ENCODE measurements around the gene FZD7.

Gene FZD7

DNA sequence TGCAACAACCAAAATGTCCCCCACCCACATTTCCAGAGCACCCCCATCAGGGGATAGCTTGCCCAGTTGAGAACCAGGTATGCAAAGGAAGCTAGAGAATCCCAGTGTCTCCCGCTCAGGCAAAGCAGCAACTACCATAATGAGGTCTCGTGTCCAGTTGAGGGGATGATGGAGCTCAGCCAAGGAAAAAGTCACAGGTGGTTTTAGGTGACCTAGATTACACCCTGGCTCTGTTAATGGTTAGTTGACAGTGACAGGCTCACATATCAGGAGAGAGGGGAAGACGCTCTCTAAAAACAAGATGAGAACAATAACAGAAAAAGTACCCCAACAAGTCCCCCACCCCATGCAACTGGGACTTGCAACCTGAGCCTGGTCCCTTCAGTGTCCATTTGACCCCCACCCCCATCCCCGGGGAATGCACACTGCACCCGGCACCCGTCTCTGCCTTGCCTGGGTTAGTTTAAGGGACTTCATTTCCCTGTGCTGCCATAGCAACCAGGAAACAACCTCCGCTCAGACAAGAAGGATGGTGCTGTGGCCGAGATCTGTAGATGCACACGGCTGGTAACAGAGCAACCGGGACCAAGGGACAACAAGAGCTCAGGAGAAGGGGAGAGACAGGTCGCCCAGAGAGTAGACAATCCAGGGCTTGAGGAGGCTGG, 39.2 kb downstream of the FZD7 start, which contains the start of gene KIAA2012:
Gene KIAA2012 (plus strand): TSS at position 519 of the 665 bp plus-strand sequence. CDS start 373 bp downstream, outside the sequence.
- no peak within 1 kb of the TSS for H3K4me3 ChIP-seq (ENCODE audit: low read length)
- no peak for DNase-seq (ENCODE audit: low read depth)
- TF ChIP-seq, protein P1, sequence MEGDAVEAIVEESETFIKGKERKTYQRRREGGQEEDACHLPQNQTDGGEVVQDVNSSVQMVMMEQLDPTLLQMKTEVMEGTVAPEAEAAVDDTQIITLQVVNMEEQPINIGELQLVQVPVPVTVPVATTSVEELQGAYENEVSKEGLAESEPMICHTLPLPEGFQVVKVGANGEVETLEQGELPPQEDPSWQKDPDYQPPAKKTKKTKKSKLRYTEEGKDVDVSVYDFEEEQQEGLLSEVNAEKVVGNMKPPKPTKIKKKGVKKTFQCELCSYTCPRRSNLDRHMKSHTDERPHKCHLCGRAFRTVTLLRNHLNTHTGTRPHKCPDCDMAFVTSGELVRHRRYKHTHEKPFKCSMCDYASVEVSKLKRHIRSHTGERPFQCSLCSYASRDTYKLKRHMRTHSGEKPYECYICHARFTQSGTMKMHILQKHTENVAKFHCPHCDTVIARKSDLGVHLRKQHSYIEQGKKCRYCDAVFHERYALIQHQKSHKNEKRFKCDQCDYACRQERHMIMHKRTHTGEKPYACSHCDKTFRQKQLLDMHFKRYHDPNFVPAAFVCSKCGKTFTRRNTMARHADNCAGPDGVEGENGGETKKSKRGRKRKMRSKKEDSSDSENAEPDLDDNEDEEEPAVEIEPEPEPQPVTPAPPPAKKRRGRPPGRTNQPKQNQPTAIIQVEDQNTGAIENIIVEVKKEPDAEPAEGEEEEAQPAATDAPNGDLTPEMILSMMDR (conservative IDR thresholded peaks at IDR 0.05; ENCODE audit: low read length): no peak

DNA sequence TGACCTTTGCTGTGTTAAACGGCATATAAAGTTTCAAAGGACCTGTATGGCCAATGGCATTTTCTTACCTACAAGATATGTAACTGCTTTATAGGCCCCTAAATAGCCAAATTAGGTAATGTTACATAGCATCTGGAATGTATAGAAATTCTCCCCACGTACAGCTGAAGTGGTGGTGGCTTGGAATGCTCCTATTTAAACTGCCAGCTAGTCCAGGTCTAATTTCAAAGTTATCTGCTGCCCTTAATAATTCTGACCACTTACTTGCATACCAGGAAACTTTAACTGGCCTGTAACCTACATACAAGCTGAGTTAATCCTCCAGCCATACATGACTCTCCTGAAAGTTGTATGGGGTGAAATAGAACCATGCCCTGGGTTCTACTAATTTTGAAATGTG, 40.7 kb downstream of the FZD7 start:
- TF ChIP-seq, protein P1 (conservative IDR thresholded peaks at IDR 0.05; ENCODE audit: low read length): no peak
- DNase-seq (ENCODE audit: low read depth): no peak
- H3K4me3 ChIP-seq (ENCODE audit: low read length): no peak overlapping the region

DNA sequence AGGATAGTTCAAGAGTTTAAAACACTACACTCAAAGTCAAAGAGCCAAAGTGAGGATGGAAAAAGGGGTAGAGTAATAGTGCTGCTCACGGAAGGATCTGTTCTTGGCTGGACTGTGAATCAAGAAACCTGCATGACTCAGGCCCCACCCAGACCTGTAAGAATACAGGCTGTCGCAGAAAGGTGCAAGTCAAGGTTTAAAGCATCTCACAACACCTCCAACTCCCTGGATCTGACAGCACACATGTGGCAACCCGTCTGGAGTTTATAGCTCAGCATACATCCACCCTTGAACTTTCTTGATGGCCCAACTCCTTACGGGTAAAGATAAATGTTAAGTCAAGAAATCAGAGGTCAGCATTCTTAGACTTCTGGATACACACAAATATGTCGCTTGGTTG, 45.7 kb downstream of the FZD7 start:
- no peak overlapping the region for H3K4me3 ChIP-seq (ENCODE audit: low read length)
- no peak for DNase-seq (ENCODE audit: low read depth)
- TF ChIP-seq, protein P1 (conservative IDR thresholded peaks at IDR 0.05; ENCODE audit: low read length): no peak

DNA sequence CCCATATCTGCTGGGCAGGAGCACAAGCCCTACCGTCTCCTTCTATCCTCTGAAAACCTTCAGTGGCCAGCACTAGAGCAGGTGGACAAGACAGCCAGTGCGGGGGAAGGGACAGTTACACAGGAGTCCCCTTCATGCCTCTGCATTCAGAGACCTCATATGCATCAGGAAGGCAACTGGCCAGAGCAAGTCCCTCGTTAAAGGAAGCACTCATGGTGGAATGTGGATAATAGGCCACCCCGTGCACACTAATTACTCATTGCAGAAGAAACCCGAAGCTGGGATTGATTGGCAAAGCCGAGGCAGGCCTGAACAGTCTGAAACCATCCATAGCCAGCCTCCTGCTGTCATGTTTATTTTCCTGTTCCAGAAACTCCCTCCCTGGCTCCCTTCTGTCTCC, 50.6 kb downstream of the FZD7 start:
- H3K4me3 ChIP-seq (ENCODE audit: low read length): no peak overlapping the region
- TF ChIP-seq, protein P1 (conservative IDR thresholded peaks at IDR 0.05; ENCODE audit: low read length): no peak
- no peak for DNase-seq (ENCODE audit: low read depth)
